GM21825 (cell line): Measurements from ENCODE around the gene USP6NL.

Experiments
- ATAC-seq: cut with Tn5 transposase; IDR thresholded peaks from one replicate; pipeline ENCODE4 v1.9.1; 2021; ENCODE audit warnings: mild to moderate bottlenecking, moderate library complexity; ENCODE audit not compliant: unreplicated experiment

USP6NL gene

DNA sequence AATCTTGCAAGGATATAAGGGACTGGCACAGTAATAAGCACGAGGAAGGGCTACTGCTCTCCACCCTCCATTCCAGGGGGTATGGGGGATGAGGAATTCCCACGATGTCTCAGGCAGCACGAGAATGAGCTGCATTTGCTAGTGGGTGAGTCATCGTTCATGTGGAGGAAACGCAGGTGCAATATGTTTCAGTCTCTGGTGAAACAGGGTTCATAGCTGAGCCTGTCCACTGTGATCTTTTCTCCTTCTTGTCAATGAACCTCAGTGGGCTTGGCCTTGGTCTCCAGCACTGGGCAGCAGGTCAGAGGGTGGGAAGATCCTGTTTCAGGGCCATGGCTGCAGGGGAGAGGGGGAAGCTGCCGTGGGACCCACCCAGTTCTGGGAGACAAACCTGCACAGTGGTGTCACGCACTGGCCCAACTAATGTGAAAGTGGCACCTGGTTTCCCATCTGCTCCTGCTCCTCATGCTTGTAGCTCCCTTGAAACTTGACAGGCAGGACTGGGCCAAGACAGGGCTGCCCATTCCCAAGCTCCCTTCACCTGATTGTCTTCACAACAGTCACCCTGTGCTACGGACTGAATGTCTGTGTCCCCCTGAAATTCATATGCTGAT is 181.9 kb downstream of the USP6NL start:
- no peak for ATAC-seq

DNA sequence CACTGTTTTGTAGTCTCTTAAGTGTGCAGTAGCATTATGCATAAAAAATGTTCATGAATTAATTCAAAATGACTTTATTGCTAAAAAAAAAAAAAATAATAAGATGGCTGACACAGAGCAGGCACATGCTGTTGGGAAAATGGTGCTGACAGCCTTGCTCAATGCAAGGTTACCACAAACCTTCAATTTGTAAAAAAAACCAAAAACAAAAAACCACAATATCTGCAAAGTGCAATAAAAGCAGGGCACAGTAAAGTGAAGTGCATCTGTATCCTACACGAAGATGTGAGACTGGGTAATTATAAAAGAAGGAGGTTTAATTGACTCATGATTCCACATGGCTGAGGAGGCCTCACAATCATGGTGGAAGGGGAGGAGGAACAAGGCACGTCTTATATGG is 185.8 kb downstream of the USP6NL start:
- no peak for ATAC-seq

DNA sequence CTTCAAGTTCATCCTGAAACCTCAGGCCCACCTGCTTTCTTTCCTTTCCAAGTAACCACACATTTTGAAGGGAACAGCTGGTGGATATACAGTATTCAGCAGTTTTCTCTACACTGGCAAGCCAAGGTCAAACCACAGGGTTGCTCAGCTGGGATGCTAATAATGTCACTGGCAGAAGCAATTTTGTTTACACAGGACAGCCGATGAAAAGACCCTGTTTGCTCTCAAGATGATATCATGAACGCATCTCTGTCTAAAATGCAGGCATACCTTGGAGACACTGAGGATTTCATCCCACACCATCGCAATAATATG is 186.2 kb downstream of the USP6NL start:
- ATAC-seq = no peak

DNA sequence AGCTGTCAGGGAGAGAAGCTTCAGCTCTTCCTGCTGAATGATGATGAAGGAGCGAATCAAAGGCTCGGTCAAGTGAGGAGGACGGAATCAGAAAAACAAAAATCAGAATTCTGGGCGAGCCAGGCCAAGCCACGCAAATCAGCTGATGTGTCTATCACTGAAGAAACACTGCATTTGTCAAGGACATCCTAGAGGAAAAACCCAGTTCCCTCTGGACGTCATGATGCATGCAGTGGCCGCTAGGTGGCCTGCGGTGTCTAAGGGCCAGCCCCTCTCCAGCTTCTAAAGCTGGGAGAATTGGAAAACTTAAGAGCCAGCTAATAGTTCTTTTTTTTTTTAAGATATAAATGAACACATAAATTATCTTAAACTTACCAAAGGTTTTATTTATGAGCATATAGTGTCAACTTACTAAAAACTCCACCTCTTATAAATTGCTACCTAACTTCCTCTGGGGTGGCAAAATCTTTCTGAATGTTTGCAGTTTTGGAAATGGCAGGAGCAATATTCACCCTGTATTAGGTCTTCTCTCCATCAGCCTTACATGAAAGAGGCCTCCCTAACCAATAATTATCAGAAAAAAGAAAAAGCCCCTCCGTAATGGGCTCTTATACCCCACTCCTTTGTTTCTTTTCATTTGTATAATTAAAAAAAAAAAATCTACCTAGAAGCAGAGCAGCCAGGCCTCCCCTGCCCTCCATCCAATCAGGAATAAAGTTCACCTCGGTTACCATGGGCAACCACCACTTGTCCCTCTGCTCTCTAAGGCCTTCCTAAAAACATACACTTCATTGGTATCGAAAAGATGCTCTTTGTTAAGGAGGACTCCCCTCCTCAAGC is 186.8 kb downstream of the USP6NL start:
- no peak for ATAC-seq

DNA sequence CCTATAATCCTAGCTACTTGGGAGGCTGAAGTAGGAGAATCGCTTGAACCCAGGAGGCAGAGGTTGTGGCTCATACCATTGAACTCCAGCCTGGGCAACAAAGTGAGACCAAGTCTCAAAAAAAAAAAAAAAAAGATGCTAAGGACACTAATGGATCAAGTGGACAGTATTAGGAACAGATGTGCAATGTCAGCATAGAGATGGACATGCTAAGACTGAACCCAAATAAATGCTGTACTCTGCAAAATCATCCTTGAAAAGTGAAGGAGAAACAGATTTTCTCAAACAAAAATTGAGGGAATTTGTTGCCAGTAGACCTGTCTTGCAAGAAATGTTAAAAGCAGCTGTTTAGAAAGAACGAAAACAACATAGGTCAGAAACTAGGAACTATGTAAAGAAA is 194.5 kb downstream of the USP6NL start:
- no peak for ATAC-seq

DNA sequence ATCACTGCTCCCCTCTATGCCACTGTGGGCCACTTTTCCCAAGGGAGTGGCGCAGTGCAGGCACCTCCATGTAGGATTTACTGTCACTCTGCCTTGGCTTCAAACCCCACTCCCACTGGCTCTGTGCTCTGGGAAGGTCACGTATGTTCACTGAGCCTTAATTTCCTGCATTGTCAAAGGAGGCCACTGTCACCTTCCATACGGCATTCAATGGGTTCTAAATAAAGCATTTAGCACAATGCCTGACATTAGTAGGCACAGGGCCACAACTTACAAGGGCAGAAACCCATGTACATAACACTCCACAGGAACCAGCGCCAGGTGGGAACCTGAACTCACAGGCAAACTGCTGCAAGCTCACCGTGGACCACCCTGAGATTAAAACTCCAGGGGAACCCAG is 196.4 kb downstream of the USP6NL start:
- no peak for ATAC-seq

DNA sequence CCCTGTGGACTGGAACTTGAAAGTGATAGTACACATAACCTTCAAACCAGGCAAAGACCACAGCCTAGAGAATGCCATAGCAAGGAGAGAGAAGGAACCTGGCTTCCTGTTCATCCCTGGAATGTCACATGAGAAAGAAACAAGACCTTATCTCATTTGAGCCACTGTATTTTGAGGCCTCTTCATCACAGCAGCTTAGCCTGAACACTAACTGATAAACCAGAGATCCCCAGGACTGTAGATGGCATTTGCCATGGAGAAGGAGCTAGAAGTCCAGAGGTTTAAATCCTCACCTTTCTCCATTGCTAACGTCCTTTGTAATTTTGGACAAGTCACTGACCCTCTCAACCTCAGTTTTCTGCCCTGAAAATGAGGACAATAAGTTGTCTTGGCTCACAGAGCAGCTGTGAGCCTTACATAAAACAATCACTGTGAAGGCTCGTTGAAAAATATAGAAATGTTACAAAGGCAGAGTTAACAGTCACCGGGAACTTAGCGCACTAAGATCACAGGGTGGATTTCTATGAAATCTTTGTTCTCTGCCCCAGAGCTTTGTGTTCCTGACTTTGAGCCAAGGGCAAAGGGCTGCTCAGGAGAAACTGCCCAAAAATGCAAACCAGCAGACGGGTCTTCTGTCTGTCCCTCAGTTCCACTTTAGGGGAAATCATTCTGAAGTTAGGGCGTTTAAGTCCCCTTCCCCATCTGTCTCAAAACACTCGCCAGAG is 197.0 kb downstream of the USP6NL start:
- ATAC-seq = no peak

DNA sequence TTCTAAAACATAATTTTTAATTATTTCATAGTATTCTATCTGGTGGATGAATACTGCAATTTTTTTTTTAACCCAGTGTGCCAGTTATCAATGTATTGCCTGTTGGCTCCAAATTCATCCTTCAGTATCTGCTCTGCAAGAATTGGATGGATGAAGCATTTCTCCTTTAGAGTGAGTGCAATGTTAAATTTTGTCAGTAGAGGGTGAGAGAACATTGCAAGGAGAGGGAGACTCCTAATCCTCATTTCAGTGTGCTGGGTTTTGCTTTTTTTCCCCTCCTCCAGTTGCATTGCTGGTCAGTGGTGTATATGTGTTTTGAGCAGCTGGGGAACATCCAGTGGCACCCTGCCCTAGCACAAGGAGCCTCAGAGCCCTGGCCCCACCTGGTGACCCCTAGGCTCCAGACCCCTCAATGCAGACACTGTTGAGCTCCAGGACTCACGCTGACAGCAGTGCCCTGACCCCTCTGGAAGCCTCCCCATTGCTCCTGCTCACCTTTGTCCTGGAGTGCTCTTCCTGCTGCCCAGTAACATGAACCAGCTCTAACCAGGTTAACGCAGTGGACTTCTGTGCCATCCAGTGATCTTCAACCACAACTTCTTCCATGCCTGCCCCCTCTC is 199.4 kb downstream of the USP6NL start:
- ATAC-seq = no peak

DNA sequence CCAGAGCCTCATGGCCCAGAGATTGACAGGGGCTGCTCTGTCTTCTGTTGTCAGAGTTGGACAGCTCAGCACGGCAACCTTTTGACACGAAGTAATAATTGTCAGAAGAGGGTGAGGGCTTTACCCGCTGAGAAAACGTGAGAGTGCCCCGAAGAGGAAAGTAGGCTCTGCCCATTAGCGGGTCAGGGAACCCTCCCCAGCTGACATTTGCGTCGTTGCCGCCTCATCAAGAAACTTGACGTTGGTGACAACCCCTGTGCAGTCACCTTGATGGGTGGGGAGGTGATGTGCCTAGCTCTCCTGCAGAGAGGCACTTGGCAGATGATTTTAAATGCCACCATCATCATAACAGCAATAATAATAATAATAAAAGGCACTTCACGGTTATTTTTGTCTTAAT is 202.1 kb downstream of the USP6NL start:
- no peak for ATAC-seq

DNA sequence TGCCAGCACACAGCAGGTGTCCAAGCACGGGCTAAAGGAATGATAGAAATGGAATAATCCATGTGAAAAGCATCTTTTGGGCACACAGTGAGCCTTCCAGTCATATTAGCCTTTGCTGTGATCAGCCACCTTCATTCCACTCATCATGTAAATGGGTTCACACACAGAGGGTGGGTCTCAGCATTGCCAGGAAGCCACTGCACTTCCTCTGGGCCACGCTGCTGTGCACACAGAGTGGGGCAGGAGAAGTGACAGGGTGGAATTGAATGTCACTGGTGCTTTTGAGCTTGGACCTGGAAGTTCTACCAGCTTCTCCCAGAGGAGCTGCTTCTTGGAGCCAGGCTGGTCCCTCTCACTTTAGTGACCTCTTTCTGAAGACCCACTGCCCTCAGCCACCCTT is 203.5 kb downstream of the USP6NL start:
- ATAC-seq = no peak

DNA sequence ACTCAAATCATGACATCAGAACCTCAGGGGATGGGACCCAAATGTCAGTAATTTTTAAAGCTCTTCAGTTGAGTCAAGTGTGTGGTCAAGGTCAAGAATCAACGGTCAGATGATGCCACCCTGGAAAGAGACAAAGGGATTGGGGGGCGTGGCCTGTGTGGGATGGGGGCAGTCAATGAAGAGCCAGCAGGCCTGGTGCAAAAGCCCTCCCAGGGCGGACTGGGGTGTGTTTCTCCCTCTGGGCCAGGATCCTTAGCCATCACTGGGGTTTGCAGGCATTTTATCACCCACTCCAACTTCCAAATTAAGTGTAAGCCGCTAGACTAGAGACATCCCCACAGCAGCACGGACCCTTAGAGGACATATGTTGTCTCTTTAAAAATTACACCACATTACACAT is 204.7 kb downstream of the USP6NL start:
- ATAC-seq = no peak

DNA sequence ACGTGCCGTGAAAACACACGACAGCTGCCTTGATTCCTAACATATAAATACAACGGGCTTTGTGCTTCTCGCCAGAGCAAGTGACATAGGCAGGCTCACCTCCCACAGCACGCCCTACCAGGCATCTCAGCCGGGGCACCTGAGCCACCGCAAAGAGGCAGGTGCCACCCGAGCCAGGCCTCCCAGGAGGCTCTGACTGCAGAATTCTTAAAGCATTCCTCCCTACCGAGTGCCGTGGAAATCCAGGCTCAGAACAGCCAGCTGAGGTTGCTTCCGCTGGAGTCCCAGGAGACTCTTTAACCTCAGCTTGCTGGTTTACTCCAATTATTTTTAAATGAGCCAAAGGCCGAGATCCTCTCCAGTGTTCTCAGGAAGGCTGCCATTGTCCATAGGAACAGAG is 206.5 kb downstream of the USP6NL start:
- ATAC-seq = no peak
